GM19372 (cell line): ENCODE measurements around the gene ZNF385B.
"Not testable (repeated sequence)": the region's sequence is repeated elsewhere in the genome, so short reads cannot be mapped to it uniquely, and the experiment has no call there.

Experiments used
- ATAC-seq: cut with Tn5 transposase; IDR thresholded peaks from one replicate; pipeline ENCODE4 v1.9.1; 2021; ENCODE audit warnings: mild to moderate bottlenecking, low read depth, moderate library complexity; ENCODE audit not compliant: unreplicated experiment

The ZNF385B gene

GRCh38 chr2:179861416-179862067 lies at the start of gene ZNF385B:
ZNF385B (minus strand) TSS chr2:179861612.
- ATAC-seq = peak; percentile 47

- ATAC-seq = no peak
These were observed 49.3 kb upstream of the ZNF385B start for GRCh38 chr2:179910735-179911113.

- ATAC-seq = no peak
These were observed 48.7 kb upstream of the ZNF385B start for GRCh38 chr2:179909845-179910734.

GRCh38 chr2:179900655-179901054 lies 39.2 kb upstream of the ZNF385B start:
- no peak for ATAC-seq

GRCh38 chr2:179899666-179900065 lies 38.3 kb upstream of the ZNF385B start:
- ATAC-seq = no peak

GRCh38 chr2:179898873-179899272 lies 37.5 kb upstream of the ZNF385B start:
- ATAC-seq = peak; percentile 82

- no peak for ATAC-seq
These were observed 32.2 kb upstream of the ZNF385B start for GRCh38 chr2:179893616-179894015.

GRCh38 chr2:179891237-179891636 lies 29.8 kb upstream of the ZNF385B start:
- ATAC-seq = no peak

- no peak for ATAC-seq
These were observed 29.3 kb upstream of the ZNF385B start for GRCh38 chr2:179890666-179891065.

GRCh38 chr2:179888642-179889041 lies 27.2 kb upstream of the ZNF385B start:
- not testable (repeated sequence) for ATAC-seq

- no peak for ATAC-seq
These were observed 22.8 kb upstream of the ZNF385B start for GRCh38 chr2:179884193-179884592.

- ATAC-seq = no peak
These were observed 21.7 kb upstream of the ZNF385B start for GRCh38 chr2:179882851-179883806.

- ATAC-seq = no peak
These were observed 16.4 kb upstream of the ZNF385B start for GRCh38 chr2:179877601-179878364.

- ATAC-seq = no peak
These were observed 14.9 kb upstream of the ZNF385B start for GRCh38 chr2:179876266-179876665.

- no peak for ATAC-seq
These were observed 14.5 kb upstream of the ZNF385B start for GRCh38 chr2:179875864-179876263.

GRCh38 chr2:179862898-179863458 lies 1.6 kb upstream of the ZNF385B start:
- no peak for ATAC-seq

GRCh38 chr2:179861027-179861415 lies 391 bp downstream of the ZNF385B start:
- peak; percentile 40 for ATAC-seq

- peak; percentile 39 for ATAC-seq
These were observed 971 bp downstream of the ZNF385B start for GRCh38 chr2:179860255-179861026.

- ATAC-seq = no peak
These were observed 1.9 kb downstream of the ZNF385B start for GRCh38 chr2:179859523-179859922.
